ENCODE data around the gene CGNL1.

The CGNL1 gene

GRCh38 chr15:57335293-57335715, 41.0 kb upstream of the CGNL1 start:
- no peak overlapping the region for H3K27ac ChIP-seq
- no peak for DNase-seq
- no peaks in the 10 kb centered on the region for H3K27me3 ChIP-seq (replicated peaks)
- no peaks in the 10 kb centered on the region for H3K36me3 ChIP-seq (replicated peaks)
- TF ChIP-seq CTCF (IDR thresholded peaks at IDR 0.05; ENCODE audit: low read depth, low read length, missing control alignments) = no peak
- in situ Hi-C loops (cut with HindIII; ENCODE audit: low pct_ligation_motif_present, low sequenced_read_pairs) = loop anchor here (25.0 kb wide), 1 partner anchor 177 kb away; no protein-coding TSS in a partner anchor
- H3K4me3 ChIP-seq (ENCODE audit: low read depth, low read length) = no peak overlapping the region

- no peaks in the 10 kb centered on the region for H3K36me3 ChIP-seq (replicated peaks)
- H3K27me3 ChIP-seq (replicated peaks) = no peaks in the 10 kb centered on the region
- H3K4me3 ChIP-seq (ENCODE audit: low read depth, low read length) = no peak overlapping the region
- H3K27ac ChIP-seq = no peak overlapping the region
- no peak for DNase-seq
- in situ Hi-C loops (cut with HindIII; ENCODE audit: low pct_ligation_motif_present, low sequenced_read_pairs) = loop anchor here (25.0 kb wide), 1 partner anchor 177 kb away; no protein-coding TSS in a partner anchor
- no peak for TF ChIP-seq CTCF (IDR thresholded peaks at IDR 0.05; ENCODE audit: low read depth, low read length, missing control alignments)
Observed at GRCh38 chr15:57335719-57336118, 40.6 kb upstream of the CGNL1 start.

GRCh38 chr15:57337868-57338411, 38.4 kb upstream of the CGNL1 start:
- H3K27me3 ChIP-seq (replicated peaks) = no peaks in the 10 kb centered on the region
- in situ Hi-C loops (cut with HindIII; ENCODE audit: low pct_ligation_motif_present, low sequenced_read_pairs) = loop anchor here (25.0 kb wide), 1 partner anchor 174 kb away; no protein-coding TSS in a partner anchor
- DNase-seq = peak; percentile 69
- TF ChIP-seq CTCF (IDR thresholded peaks at IDR 0.05; ENCODE audit: low read depth, low read length, missing control alignments) = peak; percentile 67
- H3K36me3 ChIP-seq (replicated peaks) = no peaks in the 10 kb centered on the region
- no peak overlapping the region for H3K27ac ChIP-seq
- no peak overlapping the region for H3K4me3 ChIP-seq (ENCODE audit: low read depth, low read length)

- Histone ChIP-seq H3K27ac (no peak overlapping the region), H3K4me3 (ENCODE audit: low read depth, low read length) (no peak overlapping the region), H3K36me3 (replicated peaks) (no peaks in the 10 kb centered on the region), H3K27me3 (replicated peaks) (no peaks in the 10 kb centered on the region)
- no peak for TF ChIP-seq CTCF (IDR thresholded peaks at IDR 0.05; ENCODE audit: low read depth, low read length, missing control alignments)
- no peak for DNase-seq
- in situ Hi-C loops (cut with HindIII; ENCODE audit: low pct_ligation_motif_present, low sequenced_read_pairs) = loop anchor here (25.0 kb wide), 1 partner anchor 173 kb away; no protein-coding TSS in a partner anchor
Observed at GRCh38 chr15:57339321-57339720, 37.0 kb upstream of the CGNL1 start.

GRCh38 chr15:57340682-57341259, 35.5 kb upstream of the CGNL1 start:
- in situ Hi-C loops (cut with HindIII; ENCODE audit: low pct_ligation_motif_present, low sequenced_read_pairs) = loop anchor here (25.0 kb wide), 1 partner anchor 172 kb away; no protein-coding TSS in a partner anchor
- TF ChIP-seq CTCF (IDR thresholded peaks at IDR 0.05; ENCODE audit: low read depth, low read length, missing control alignments) = peak; percentile 80
- no peak overlapping the region for H3K4me3 ChIP-seq (ENCODE audit: low read depth, low read length)
- peak; percentile 42 for DNase-seq
- no peaks in the 10 kb centered on the region for H3K27me3 ChIP-seq (replicated peaks)
- H3K27ac ChIP-seq = no peak overlapping the region
- H3K36me3 ChIP-seq (replicated peaks) = no peaks in the 10 kb centered on the region

Data from brain microvascular endothelial cell (primary cell).